Cardiac fibroblast (primary cell): ENCODE data around the gene SGTB.
A peak's percentile ranks its signal among the peaks of the same experiment; 100 is the strongest.

Source experiments
- DNase-seq, 2 donors: peaks; one replicate each; pipeline versions ENCODE4 v3.0.0 to v3.0.0-alpha.2; 2010; ENCODE audit warnings: low read depth in 2 of 2
- H3K4me3 ChIP-seq, 2 donors: replicated peaks in 1 of 2; 1 replicate in 1 of 2; 2 replicates in 1 of 2; pipeline ENCODE4 v1.5.1; 2011; ENCODE audit warnings: low read depth in 2 of 2, low read length in 2 of 2, mild to moderate bottlenecking in 2 of 2, moderate library complexity in 1 of 2
- TF ChIP-seq, protein P1 (sequence below): IDR thresholded peaks from one replicate; pipeline ENCODE4 v1.5.1; 2011; ENCODE audit warnings: low read depth, mild to moderate bottlenecking, low read length, inconsistent platforms

The SGTB gene

GRCh38 chr5:65766175-65766574 lies 44.3 kb upstream of the SGTB start:
- DNase-seq = no peak
- H3K4me3 ChIP-seq = no peak overlapping the region
- TF ChIP-seq, protein P1, sequence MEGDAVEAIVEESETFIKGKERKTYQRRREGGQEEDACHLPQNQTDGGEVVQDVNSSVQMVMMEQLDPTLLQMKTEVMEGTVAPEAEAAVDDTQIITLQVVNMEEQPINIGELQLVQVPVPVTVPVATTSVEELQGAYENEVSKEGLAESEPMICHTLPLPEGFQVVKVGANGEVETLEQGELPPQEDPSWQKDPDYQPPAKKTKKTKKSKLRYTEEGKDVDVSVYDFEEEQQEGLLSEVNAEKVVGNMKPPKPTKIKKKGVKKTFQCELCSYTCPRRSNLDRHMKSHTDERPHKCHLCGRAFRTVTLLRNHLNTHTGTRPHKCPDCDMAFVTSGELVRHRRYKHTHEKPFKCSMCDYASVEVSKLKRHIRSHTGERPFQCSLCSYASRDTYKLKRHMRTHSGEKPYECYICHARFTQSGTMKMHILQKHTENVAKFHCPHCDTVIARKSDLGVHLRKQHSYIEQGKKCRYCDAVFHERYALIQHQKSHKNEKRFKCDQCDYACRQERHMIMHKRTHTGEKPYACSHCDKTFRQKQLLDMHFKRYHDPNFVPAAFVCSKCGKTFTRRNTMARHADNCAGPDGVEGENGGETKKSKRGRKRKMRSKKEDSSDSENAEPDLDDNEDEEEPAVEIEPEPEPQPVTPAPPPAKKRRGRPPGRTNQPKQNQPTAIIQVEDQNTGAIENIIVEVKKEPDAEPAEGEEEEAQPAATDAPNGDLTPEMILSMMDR = no peak

GRCh38 chr5:65765582-65765981 lies 43.7 kb upstream of the SGTB start:
- H3K4me3 ChIP-seq = no peak overlapping the region
- no peak for DNase-seq
- TF ChIP-seq, protein P1 = no peak

- TF ChIP-seq, protein P1 = no peak
- H3K4me3 ChIP-seq = no peak overlapping the region
- DNase-seq = no peak
These were observed 40.3 kb upstream of the SGTB start for GRCh38 chr5:65762234-65762633.

DNA sequence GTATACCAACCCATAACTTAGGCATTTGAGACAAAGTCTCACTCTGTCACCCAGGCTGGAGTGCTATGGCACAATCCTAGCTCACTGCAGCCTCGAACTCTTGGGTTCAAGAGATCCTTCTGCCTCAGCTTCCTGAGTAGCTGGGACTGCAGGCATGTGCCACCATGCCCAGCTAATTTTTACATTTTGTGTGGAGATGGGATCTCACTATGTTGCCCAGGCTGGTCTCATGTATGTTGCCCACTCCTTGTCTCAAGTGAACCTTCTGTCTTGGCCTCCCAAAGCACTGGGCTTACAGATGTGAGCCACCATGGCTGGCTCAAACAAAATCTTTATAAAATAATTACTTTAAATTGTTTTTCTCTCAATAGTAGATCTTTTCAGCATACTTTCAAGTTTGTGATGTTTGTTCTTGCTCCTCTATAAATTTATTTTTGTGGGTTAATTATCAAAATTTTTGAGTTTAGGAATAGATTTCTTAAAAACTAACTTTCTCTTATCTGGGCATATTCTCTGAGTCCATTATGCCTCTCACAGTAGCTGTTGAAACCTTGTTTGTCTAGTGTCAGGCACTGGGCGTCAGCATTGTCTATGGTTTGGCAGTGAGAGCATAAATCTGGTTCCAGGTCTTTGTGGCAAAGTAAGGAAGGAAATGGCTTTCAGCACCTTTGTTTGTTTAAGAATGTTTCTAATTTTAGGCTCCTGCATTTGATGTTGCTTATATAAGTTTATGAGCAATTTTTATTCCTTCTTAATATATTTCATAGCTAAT lies 38.8 kb upstream of the SGTB start:
- TF ChIP-seq, protein P1 = peak; percentile 28
- DNase-seq = peak; percentile 82 to 87
- no peak overlapping the region for H3K4me3 ChIP-seq

GRCh38 chr5:65758546-65759144 lies 36.7 kb upstream of the SGTB start:
- H3K4me3 ChIP-seq = no peak overlapping the region
- TF ChIP-seq, protein P1 = no peak
- DNase-seq = no peak

- no peak overlapping the region for H3K4me3 ChIP-seq
- TF ChIP-seq, protein P1 = no peak
- DNase-seq = peak in 1 of 2 donors; percentile 11
These were observed 31.3 kb upstream of the SGTB start for GRCh38 chr5:65753189-65753588.

DNA sequence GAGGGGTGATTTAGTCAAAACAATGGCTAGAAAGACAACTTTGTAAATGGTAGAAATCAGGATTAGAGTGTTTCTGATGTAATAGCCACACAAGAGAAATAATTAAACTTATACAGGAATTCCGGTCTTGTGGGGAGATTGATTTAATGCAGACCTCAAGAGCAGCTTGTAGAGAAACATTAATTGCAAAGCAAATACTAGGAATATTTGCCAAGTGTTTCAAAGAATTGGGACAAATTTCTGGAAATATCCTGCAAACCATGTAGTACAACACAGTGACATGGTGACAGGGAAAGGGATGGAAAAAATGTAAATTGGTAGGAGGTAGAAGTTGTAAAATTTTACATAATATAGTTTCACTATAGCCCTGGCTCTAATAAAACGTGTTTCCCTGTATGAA lies 29.0 kb upstream of the SGTB start:
- TF ChIP-seq, protein P1 = no peak

More for the DNA sequence above, 29.0 kb upstream of the SGTB start:
- H3K4me3 ChIP-seq = no peak overlapping the region
- DNase-seq = no peak
